DMS 273 (cell line): Measurements from ENCODE around the gene GNG7.
"Not testable (repeated sequence)": the region's sequence is repeated elsewhere in the genome, so short reads cannot be mapped to it uniquely, and the experiment has no call there.

Experiments used
- DNase-seq: peaks from one replicate; lab custom pipeline; 2025; ENCODE audit not compliant: unreplicated experiment; lab: John Stamatoyannopoulos, UW

The GNG7 gene

DNA sequence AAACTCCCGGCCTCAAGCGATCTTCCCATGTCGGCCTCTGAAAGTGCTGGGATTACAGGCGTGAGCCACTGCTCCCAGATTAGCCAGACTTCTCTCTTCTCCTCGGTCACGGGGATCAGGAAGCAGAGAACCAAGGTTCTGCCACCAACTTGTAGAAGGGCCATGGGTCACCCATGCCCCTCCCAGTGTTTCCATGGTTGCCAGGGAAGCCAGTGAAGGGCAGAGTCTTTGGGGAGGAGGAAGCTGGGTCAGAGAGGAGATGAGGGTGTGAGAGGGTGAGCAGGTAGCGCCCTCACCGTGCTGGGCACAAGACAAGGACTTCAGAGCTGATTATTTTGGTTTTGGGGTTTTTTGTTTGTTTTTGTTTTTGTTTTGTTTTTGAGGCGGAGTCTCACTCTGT is 77.1 kb downstream of the GNG7 start:
- DNase-seq, result no peak

DNA sequence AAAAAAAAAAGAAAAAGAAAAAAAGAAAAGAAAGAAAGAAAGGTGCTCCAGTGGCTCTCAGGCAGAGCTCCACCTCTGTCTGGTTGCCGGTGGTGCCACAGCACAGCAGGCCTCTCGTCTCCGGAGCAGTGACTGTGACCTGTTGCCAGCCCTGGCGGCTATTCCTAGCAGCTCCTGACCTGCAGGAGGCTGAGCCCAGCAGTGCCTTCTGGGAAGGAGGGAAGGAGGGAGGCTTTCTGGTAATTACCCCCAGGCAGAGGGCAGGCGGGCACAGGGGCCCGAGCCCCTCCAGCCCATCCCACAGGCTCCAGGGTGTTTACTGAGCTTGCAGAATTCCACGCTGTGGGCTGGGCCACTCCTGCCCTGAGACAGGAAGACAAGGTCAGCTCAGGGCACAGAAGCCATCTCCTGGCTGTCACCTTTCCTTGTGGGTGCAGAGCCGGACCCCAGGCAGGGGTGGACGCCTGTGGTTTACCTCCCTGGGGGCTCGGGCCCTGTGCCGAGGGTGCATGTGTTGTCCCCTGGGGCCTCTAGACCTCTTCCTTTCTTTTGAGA is 77.9 kb downstream of the GNG7 start:
- peak; percentile 44 for DNase-seq

DNA sequence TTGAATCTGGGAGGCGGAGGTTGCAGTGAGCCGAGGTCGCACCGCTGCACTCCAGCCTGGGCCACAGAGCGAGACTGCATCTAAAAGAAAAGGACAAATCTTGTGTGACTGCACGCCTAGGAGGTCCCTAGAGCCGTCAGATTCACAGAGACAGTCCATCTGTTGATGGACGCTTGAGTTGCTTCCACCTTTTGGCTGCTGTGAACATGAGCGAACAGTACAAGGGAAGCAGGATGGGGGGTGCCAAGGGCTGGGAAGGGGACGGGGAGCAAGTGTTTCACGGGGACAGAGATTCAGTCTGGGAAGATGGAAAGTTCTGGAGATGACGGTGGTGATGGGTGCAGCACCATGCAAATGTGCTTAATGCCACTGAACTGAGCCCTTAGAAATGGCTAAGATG is 78.7 kb downstream of the GNG7 start:
- DNase-seq, result no peak

DNA sequence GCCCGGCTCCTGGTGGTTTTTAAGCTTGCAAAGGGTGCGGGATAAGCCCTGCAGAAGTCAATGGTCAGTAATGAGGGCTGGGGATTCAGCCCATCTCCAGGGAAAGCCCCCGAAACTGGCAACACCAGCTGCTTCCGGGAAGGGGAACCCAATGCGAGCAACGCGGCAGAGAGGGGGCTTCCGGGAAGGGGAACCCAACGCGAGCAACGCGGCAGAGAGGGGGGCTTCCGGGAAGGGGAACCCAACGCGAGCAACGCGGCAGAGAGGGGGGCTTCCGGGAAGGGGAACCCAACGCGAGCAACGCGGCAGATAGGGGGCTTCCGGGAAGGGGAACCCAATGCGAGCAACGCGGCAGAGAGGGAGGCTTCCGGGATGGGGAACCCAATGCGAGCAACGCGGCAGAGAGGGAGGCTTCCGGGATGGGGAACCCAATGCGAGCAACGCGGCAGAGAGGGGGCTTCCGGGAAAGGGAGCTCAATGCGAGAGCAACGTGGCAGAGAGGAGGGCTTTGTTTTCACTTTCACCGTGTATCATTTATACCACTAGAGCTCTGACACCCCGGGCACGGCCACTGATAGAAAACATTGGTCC is 80.0 kb downstream of the GNG7 start:
- DNase-seq, result not testable (repeated sequence)

DNA sequence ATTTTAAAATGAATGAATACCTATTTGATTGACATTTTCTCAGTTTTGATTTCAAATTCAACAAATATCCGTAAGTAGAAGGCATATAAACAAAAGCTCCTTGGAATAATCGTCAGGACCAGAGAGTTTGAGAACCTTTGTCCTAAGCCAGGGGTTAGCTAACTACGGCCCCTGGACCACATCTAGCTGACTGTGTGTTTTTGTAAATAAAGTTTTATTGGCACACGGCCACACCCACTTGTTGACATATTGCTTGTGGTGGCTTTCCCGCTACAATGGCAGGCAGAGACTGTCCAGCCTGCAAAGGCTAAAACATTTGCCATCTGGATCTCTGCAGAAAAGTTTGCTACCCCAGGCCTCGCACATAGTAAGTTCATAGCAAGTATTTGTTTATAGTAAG is 83.4 kb downstream of the GNG7 start:
- no peak for DNase-seq

DNA sequence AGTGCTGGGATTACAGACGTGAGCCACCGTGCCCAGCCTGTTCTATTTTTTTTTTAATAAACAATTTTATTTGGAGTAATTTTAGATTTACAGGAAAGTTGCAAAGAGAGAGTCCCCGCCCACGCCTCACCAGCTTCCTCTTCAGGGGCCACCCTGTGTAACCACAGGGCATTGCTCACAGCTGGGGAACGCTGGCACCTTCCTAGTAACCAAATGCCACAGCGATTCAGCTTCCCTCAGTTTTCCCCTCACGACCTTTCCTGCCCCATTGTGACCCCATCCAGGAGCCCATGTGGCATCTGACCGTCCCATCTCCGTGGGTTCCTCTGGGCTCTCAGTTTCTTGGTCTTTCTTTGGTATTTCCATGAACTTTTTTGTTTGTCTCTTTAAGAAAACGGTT is 83.9 kb downstream of the GNG7 start:
- DNase-seq, result no peak

DNA sequence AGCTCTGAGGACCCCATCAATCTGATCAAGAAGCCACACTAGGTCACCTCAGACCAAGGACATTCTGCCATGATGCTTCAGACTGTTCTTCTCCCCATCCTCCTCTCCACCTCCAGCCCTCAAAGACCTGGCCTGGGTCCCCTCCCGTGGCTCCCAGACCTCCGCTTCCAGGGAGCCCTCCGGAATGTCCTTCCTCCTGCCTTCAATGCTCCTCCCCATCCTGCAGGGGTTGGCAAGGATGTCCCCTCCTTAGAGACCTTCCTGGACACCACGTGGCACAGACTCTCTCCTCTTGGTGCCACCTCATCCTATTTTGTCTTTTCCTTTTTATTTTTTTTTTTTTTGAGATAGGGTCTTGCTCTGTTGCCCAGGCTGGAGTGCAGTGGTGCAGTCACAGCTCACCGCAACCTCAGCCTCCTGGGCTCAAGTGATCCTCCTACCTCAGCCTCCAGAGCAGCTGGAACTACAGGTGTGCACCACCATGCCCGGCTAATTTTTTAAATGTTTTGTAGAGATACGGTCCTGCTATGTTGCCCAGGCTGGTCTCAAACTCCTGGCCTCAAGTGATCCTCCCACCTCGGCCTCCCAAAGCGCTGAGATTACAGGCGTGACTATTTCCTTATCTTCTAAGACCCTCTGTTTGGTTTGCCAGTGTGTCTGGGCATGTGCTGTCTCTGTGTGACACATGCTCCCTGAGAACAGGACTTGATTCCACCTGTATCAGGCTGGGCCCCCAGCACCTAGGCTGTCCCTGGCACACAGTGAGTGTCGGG is 84.9 kb downstream of the GNG7 start:
- DNase-seq, result no peak

DNA sequence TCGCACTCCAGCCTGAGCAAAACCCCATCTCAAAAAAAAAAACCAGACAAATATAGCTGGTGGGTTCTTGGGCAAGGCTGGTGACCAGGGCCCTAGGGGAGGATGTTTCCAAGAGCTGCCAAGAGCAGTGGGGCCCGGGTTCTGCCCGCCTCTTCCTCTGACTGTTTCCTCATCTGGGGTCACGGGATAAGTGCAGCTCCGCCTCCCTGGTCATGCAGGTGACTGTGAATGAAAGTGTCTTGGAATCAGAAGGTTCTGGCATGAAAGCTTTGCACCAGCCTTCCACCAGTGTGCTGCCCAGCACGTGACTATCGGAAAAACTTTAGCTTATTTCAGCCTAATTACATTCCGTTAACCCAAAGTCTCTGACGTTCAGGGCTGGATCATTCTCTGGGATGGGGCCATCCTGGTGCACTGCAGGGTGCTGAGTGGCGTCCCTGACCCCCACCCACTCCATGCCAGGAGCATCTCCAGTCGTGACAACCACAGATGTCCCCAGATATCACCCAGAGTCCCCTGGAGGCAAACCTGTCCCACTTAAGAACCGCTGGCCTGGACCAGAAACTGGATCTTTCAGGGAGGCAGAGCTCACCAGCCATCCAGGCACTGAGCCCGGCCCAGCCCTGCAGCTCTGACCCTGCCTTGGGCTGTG is 85.6 kb downstream of the GNG7 start:
- DNase-seq, result no peak

DNA sequence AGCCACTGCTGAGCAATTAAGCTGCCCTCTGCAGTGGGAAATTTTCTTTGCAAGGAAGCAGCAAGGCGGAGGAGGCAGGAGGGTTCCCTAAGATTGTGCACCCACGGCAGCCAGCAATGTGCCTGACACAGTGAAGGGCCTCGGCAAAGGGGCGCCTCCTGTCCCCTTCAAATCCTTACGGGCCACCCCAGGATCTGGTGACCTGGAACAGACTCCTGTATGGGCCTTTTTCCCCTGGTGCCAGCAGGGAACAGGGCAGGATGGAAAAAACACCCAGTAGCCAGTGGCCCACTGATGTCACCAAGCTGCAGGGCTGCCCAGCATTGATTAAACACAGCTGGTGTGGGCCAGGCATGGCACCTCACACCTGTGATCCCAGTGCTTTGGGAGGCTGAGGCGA is 86.7 kb downstream of the GNG7 start:
- no peak for DNase-seq

DNA sequence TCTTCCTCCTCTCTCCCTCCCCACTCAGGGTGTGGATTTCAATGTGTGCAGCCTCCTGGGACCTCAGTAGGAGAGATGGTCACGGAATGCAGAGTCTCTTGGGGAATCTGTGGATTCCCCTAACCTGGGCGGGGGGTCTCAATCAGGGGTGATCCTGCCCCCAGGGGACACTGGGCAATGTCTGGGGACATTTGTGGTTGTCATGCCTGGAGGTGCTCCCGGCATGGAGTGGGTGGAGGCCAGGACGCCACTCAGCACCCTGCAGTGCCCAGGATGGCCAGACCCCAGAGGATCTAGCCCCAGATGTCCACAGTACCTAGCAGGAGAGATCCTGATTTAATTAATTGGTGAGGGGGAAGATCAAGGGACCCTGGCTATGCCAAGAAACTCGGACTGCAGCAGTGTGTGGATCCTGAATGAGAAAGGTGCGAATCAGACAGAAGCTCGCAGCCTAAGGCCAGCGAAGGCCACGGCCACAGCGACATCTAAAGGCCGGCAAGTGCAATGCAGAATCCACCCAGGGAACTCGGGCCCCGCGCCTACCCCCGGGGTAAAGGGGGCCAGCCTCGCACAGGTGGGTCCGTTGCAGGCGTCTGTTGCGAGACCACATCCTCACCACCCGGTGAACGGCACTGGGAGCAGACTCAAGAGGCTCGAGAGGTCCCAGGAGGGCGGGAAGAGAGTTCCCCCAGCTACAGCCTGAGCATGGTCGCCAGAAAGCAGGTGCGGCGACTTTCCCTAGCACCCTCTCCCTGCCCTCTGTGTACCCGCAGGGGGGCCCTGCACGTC is 88.8 kb downstream of the GNG7 start:
- peak; percentile 72 for DNase-seq

DNA sequence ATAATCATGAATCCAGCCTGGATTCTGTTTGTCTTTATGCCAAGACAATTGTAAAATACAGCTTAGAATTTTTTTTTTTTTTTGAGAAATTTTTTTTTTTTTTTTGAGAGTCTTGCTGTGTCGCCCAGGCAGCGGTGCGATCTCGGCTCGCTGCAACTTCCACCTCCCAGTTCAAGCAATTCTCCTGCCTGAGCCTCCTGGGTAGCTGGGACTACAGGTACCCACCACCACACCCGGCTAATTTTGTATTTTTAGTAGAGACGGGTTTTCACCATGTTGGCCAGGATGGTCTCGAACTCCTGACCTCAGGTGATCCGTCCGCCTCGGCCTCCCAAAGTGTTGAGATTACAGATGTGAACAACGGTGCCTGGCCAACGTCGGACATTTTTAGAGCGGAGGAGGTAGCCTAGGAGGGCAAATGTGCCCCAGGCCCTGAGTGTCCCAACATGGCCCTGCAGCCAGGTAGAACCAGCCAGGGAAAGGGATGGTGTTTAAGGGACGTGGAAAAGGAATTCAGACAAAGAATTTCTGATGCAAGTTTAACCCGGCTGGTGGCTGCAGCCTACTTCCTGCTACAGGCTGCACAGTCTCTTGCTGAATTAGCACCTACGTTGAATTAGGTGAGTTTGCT is 89.8 kb downstream of the GNG7 start:
- DNase-seq, result no peak

DNA sequence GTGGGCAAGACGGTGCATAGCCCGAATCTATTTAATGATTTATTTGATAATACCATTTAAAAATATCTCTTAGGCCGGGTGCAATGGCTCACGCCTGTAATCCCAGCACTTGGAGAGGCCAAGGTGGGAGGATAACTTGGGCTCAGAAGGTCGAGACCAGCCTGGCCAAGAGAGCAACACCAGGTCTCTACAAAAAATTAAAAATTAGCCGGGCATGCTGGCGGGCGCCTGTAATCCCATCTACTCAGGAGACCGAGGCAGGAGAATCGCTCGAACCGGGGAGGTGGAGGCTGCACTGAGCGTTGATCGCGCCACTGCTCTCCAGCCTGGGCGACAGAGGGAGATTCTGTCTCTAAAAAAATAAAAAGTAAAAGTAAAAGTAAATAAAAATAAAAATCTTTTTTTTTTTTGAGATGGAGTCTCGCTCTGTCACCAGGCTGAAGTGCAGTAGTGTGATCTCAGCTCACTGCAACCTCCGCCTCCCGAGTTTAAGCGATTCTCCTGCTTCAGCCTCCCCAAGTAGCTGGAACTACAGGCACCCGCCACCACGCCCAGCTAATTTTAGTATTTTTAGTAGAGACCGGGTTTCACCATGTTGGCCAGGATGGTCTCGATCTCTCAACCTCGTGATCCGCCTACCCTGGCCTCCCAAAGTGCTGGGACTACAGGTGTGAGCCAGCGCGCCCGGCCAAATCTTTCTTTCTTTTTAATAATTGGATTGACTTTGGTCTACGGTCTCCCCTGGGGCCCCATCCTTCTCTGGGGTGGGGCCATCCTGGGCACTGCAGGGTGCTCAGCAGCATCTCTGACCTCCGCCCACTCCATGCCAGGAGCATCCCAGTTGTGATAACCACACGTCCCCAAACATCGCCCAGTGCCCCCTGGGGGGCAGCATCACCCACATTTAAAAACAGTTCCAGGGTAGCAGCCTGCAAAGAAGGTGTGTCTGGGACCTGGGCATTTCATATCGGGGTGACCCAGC is 90.7 kb downstream of the GNG7 start:
- DNase-seq, result no peak

DNA sequence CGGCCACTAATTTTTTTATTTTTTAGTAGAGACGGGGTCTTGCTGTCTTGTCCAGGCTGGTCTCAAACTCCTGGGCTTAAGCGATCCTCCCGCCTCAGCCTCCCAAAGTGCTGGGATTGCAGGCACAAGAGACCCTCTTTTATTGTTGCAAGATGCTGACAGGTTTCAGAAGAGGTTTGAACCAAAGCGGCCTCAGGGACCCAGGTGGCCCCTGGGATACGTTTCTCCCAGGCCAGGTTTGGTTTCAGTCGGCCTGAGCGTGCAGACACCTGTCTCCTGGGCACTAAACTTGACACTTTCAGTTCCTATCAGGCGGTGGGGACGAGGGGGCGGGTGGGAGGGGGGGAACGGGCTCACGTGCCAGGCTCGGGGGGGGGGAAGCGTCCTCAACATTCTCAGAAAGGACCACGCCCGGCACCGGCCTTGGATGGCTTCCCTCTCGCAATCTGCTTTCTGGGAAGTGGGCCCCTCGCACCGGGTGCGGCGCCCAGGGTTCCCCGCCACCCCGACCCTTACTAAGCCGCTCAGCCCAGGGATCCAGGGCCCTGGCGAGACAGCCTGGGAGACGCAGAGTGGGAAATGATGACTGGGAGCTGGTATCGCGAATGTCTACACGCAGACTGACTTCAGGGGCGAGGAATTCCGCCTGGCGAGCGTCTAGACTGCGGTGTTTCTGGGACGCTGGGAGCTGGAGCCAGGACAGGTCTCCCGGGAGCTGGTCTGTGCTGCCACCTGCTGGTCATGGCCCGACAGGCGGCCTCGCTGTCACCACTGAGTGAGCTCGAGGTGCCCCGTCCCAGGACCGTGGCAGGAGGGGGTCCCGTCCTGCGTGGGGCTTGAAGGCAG is 91.6 kb downstream of the GNG7 start:
- peak; percentile 94 for DNase-seq

DNA sequence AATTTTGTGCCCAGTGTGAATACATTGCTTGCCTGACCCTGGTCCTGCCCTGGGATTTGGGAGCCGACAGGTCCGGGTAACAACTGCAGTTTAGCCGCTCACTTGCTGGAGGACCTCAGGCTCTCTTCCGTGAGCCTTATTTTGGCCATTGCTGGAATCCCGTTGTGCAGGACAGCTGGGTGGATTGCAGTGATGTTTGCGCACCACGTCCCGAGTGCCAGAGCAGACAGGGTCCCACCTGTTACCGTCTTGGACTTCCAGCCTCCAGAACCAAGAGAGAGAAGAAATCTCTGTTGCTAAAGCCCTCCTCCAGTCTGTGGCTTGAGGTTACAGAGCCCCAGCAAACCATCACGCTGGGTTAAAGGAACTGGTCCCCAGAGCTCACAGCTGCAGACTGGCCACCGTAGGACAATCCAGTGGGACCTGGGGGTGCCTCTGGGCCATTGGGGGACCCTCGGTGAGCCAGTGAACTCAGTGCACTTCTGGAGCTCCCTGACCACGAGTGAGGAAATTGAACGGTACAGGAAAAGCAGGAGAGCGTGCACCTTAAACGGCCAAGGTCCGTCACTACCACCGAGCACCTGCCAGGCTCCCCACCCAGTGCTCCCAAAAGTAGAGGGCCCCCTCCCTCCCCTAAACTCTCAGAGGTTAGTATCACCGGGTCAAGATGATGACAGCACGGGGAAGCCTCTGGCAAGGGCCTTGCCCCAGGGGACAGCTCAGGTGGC is 92.9 kb downstream of the GNG7 start:
- DNase-seq, result no peak

DNA sequence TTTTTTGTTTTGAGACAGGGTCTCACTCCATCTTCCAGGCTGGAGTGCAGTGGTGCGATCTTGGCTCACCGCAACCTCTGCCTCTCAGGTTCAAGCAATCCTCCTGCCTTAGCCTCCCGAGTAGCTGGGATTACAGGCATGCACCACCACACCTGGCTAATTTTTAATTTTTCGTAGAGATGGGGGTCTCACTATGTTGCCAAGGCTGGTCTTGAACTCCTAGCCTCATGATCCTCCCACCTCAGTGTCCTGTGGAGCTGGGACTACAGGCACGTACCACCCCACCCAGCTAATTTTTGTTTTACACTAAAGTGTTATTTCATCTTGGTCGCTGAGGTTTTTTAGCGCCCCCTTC is 93.5 kb downstream of the GNG7 start:
- DNase-seq, result not testable (repeated sequence)

DNA sequence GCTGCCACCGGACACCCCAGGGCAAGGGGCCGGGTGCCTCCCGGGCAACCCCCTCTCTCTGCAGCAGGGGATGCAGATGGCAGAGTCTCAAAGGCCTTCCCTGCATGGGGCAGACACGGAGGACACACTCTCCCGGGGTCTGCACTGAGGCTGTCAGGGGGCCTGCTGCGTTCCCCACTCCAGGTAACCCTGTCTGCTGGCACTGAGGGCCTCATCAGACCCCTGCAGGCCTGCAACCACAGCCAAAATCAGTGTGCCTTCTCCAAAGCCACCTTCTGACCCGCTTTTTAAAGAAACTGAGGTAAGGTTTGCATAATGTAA is 93.9 kb downstream of the GNG7 start:
- DNase-seq, result no peak

DNA sequence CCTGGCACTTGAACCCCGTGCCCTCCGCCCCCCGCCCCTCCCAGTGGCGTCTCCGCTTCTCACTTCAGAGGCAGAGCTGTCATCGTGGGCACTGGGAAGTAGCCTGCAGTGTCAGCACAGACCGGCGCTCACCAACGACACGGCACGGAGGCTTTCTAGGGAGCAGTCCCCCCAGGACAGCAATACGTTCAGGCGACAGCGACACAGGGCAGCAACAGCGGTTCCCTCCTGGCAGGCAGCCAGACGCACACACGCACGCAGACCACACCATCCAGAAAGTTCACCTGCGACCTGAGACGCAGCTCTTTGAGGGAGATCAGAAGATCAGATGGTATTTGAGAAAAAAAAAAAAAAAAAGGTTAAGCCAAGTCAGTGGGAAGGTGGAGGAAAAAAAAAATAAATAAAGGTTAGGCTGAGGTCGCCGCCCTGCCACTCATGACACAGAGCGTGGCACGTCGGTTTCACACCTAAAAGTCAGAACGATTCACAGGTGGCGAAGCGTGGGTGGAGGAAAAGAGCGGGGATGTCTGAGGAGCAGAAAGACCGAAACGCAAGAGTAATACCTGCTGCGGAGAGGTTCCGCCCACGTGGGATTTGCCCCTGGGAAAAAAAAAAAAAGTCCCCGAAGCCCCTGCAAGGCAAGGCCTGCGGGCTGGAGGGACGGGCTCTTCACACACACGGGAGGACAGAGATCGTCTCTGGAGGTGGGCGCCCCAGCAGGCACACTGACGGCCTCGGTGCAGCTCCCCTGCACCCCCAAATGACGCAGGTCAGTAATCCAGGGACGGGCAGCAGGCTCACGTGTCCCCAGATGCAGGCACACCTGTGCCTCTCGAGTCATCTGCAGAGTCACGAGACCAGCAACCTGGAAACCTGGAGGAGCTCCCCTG is 94.5 kb downstream of the GNG7 start:
- no peak for DNase-seq
